ENCODE results near the gene RAB6A. TPM values are rescaled to one million over a fixed set of nuclear protein-coding genes. Genes with fewer than 3 reads are reported as not detected.

The RAB6A gene
- total RNA-seq, 6 experiments from 2014 or later, result 59.3 to 163 (median 81.7) TPM

DNA sequence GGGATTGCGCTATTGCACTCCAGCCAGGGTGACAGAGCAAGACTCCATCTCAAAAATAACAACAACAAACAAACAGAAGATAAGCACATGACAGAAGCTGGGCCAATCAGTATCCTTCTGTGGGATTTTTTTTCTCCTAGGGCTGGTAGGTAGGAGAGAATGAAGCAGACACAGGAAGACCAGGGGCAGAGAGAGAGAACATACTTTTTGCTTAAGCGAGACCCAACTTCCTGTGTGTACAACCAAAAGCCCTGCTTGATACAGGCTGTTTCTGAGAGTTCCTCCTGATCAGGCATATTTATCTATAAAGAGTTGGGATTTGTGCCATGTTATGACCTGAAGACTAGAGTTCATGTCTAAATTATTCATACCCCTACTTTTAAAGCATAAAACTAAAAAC, 126.9 kb downstream of the RAB6A start:
- Histone ChIP-seq H3K4me3 (no peak overlapping the region), H3K36me3 (no peaks in the 10 kb centered on the region), H3K27me3 (no peaks in the 10 kb centered on the region), H3K4me1 (no peaks in the 10 kb centered on the region), H3K27ac (no peak overlapping the region), H3K9me3 (no peaks in the 10 kb centered on the region)
- intact Hi-C loops (cut with DNase I), result no loop called here
- WGBS (ENCODE audit: insufficient coverage, low coverage, low lambda C conversion rate, missing lambda C conversion rate), result 100% methylated on average over 1 of the region's 2 CpGs
- TF ChIP-seq, protein P1, sequence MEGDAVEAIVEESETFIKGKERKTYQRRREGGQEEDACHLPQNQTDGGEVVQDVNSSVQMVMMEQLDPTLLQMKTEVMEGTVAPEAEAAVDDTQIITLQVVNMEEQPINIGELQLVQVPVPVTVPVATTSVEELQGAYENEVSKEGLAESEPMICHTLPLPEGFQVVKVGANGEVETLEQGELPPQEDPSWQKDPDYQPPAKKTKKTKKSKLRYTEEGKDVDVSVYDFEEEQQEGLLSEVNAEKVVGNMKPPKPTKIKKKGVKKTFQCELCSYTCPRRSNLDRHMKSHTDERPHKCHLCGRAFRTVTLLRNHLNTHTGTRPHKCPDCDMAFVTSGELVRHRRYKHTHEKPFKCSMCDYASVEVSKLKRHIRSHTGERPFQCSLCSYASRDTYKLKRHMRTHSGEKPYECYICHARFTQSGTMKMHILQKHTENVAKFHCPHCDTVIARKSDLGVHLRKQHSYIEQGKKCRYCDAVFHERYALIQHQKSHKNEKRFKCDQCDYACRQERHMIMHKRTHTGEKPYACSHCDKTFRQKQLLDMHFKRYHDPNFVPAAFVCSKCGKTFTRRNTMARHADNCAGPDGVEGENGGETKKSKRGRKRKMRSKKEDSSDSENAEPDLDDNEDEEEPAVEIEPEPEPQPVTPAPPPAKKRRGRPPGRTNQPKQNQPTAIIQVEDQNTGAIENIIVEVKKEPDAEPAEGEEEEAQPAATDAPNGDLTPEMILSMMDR (IDR thresholded peaks at IDR 0.05), result no peak
- no peak for TF ChIP-seq POLR2A (IDR thresholded peaks at IDR 0.05)
- DNase-seq (no peak), ATAC-seq (no peak)

DNA sequence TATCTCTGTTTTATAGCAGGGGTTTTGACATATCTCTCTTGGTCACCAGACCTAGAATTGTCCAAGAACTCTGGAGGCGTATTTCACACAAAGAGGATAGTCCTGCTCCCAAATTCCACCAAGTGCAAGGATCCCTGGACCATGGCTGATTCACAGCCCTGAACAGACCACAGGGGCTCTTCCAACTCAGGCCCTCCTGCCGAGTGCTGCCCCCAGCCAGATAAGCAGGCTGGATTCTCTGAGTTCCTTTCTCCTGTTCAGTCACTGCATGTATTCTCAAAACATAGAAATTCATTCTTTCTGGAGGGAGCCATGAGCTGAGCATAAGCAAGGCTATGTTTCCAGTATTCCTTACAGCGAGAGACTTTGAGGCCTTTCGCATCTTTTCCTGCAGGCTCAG, 127.9 kb downstream of the RAB6A start:
- TF ChIP-seq POLR2A (IDR thresholded peaks at IDR 0.05), result no peak
- TF ChIP-seq, protein P1 (IDR thresholded peaks at IDR 0.05), result no peak
- no peak overlapping the region for H3K4me3 ChIP-seq
- no peaks in the 10 kb centered on the region for H3K9me3 ChIP-seq
- no peaks in the 10 kb centered on the region for H3K4me1 ChIP-seq
- WGBS (ENCODE audit: insufficient coverage, low coverage, low lambda C conversion rate, missing lambda C conversion rate), result 92% methylated on average over 3 of the region's 4 CpGs
- no peak for ATAC-seq
- H3K27me3 ChIP-seq, result no peaks in the 10 kb centered on the region
- intact Hi-C loops (cut with DNase I), result no loop called here
- H3K36me3 ChIP-seq, result no peaks in the 10 kb centered on the region
- H3K27ac ChIP-seq, result no peak overlapping the region
- DNase-seq, result no peak

DNA sequence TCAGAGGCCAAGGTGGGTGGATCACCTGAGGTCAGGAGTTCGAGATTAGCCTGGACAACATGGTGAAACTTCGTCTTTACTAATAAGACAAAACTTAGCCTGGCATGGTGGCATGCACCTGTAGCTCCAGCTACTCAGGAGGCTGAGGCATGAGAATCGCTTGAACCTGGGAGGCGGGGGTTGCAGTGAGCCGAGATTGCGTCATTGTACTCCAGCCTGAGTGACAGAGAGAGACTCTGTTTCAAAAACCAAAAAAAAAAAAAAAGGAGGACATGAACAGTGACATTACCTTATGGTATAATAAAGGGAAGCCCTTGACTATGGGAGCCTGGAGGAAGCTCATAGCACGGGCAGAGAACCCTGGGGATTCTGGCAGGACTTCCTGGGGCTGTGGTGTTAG, 131.0 kb downstream of the RAB6A start:
- no peak for ATAC-seq
- Histone ChIP-seq H3K27ac (no peak overlapping the region), H3K4me1 (no peaks in the 10 kb centered on the region), H3K4me3 (no peak overlapping the region), H3K27me3 (no peaks in the 10 kb centered on the region), H3K36me3 (no peaks in the 10 kb centered on the region), H3K9me3 (no peaks in the 10 kb centered on the region)
- intact Hi-C loops (cut with DNase I), result no loop called here
- WGBS (ENCODE audit: insufficient coverage, low coverage, low lambda C conversion rate, missing lambda C conversion rate), result 63% methylated on average over 5 of the region's 7 CpGs
- DNase-seq, result no peak
- TF ChIP-seq, protein P1 (IDR thresholded peaks at IDR 0.05), result no peak
- no peak for TF ChIP-seq POLR2A (IDR thresholded peaks at IDR 0.05)

DNA sequence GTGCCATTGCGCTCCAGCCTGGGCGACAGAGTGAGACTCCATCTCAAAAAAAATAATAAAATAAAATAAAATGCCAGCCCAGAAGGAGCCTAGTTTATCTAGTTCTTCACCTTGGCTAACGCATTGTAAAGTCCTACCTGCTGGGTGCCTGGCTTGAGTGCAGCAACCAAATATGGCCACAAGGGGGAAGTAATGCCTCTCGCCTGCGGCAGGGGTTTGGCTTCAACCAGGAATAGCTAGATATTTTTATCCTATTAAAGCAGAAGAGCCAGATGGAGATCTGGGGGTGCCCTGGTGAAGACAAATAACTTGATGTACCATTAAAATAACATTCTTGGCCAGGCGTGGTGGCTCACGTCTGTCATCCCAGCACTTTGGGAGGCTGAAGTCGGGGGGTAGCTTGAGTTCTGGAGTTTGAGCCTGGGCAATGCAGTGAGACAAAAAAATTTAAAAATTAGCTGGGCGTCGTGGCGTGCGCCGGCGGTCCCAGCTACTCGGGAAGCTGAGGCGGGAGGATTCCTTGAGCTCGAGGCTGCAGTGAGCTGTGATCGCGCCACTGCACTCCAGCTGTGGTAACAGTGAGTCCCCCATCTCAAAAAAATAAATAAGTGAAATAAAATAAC, 135.1 kb downstream of the RAB6A start:
- H3K4me3 ChIP-seq, result no peak overlapping the region
- intact Hi-C loops (cut with DNase I), result no loop called here

More for the DNA sequence above, 135.1 kb downstream of the RAB6A start:
- DNase-seq (peak; percentile 61 to 79 (median 64)), ATAC-seq (peak; percentile 94 to 97 (median 96))
- Histone ChIP-seq H3K36me3 (no peaks in the 10 kb centered on the region), H3K27me3 (no peaks in the 10 kb centered on the region), H3K4me1 (no peaks in the 10 kb centered on the region), H3K27ac (no peak overlapping the region), H3K9me3 (no peaks in the 10 kb centered on the region)
- WGBS (ENCODE audit: insufficient coverage, low coverage, low lambda C conversion rate, missing lambda C conversion rate), result 27% methylated on average over 15 of the region's 19 CpGs
- TF ChIP-seq POLR2A (IDR thresholded peaks at IDR 0.05), result no peak
- TF ChIP-seq, protein P1 (IDR thresholded peaks at IDR 0.05), result peak; percentile 79 to 97 (median 96)

Other genes with a start within 250 kb of the RAB6A start
- 10 to 100 TPM; 13.0 to 21.5 (median 15.9) TPM for gene FAM168A, start 163.0 kb downstream of the RAB6A start, total RNA-seq
- 1 to 10 TPM in 3 of 6 experiments, under 1 TPM in 3; 0.42 to 2.1 (median 0.96) TPM for gene PLEKHB1, start 114.5 kb downstream of the RAB6A start, total RNA-seq
- 10 to 100 TPM; 15.9 to 26.7 (median 18.2) TPM for gene MRPL48, start 26.8 kb upstream of the RAB6A start, total RNA-seq
- gene COA4, start 115.8 kb upstream of the RAB6A start, total RNA-seq, result 100 to 1,000 TPM in 2 of 6 experiments, 10 to 100 TPM in 4; 48.8 to 116 (median 56.0) TPM
- gene PAAF1, start 115.9 kb upstream of the RAB6A start, total RNA-seq, result 10 to 100 TPM in 2 of 6 experiments, 1 to 10 TPM in 4; 7.4 to 15.4 (median 9.1) TPM
- not detected for gene DNAJB13, start 190.0 kb upstream of the RAB6A start, total RNA-seq
- 10 to 100 TPM in 1 of 6 experiments, 1 to 10 TPM in 5; 5.2 to 41.3 (median 8.7) TPM for gene UCP2, start 221.8 kb upstream of the RAB6A start, total RNA-seq
- 1 to 10 TPM in 2 of 6 experiments, under 1 TPM in 4; 0.20 to 1.5 (median 0.42) TPM for gene UCP3, start 248.0 kb upstream of the RAB6A start, total RNA-seq